Peyer's patch (tissue), 4 donors: ENCODE results near the gene MAP4K3. TPM values are rescaled to one million over a fixed set of nuclear protein-coding genes. Genes with fewer than 3 reads are reported as not detected.

Source experiments
- DNase-seq, 3 donors: peaks; one replicate each; pipeline ENCODE4 v3.0.0-alpha.2; 2017 to 2019
- H3K27ac ChIP-seq, 4 donors: fragments of 200-600 bp; sonication (generic); one replicate each; pipeline ENCODE4 v1.5.1; 2016 to 2019
- H3K27me3 ChIP-seq, 2 donors: fragments of 200-600 bp; sonication (generic); one replicate each; pipeline ENCODE4 v1.5.1; 2019
- H3K36me3 ChIP-seq, 3 donors: fragments of 200-600 bp; sonication (generic); one replicate each; pipeline ENCODE4 v1.5.1; 2016 to 2019
- H3K4me1 ChIP-seq, 4 donors: fragments of 200-600 bp; sonication (generic); one replicate each; pipeline ENCODE4 v1.5.1; 2016 to 2019
- H3K4me3 ChIP-seq, 4 donors: fragments of 200-600 bp; sonication (generic); 1 replicate in 3 of 4; 2 replicates in 1 of 4; pipeline ENCODE4 v1.5.1; 2016 to 2019; ENCODE audit warnings: mild to moderate bottlenecking in 1 of 4
- H3K9me3 ChIP-seq, 4 donors: fragments of 200-600 bp; sonication (generic); one replicate each; pipeline ENCODE4 v1.5.1; 2016 to 2019; ENCODE audit warnings: mild to moderate bottlenecking in 1 of 4
- POLR2A ChIP-seq, 2 donors: fragments of 450-650 bp; IDR thresholded peaks; one replicate each; pipeline ENCODE4 v1.5.1; 2017; ENCODE audit warnings: antibody characterized with exemption in 2 of 2, mild to moderate bottlenecking in 2 of 2, moderate library complexity in 2 of 2
- total RNA-seq, 4 donors: library from RNA; depleted of rRNA; stranded (reverse); fragments of >200 nt; gene quantifications; one replicate each; pipeline ENCODE4 v1.1.0, GENCODE V29; 2016
- TF ChIP-seq, protein P1 (sequence below), 6 experiments: fragments of 450-650 bp in 4 of 6; fragments of 200-600 bp in 2 of 6; sonication (generic) in 1 of 6; IDR thresholded peaks; one replicate each; pipeline ENCODE4 v1.5.1; 2017 to 2019; ENCODE audit warnings: antibody characterized with exemption in 6 of 6, mild to moderate bottlenecking in 3 of 6, moderate library complexity in 1 of 6

Gene MAP4K3
- total RNA-seq, 4 donors from 2014 or later = 41.3 to 80.9 (median 43.9) TPM

DNA sequence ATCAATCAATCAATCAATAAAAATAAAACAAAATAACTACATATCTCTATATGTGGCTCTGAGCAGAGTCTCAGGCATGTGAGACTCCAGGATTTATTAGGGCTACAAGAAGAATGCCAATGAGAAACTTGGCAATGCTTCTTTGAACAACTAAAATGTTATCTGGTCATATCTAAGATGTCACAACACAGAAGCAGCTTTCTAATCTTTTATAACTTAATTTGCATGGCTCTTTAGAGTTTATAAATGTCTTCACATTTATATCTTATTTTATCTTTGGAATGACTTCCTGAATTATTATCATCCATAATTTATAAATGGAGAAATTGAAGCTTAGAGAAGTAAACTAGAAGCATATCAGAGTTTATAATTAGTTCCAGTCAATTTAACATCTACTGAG is 14.9 kb upstream of the MAP4K3 start:
- peaks cover 0 to 6% (median 0%) of the 10 kb centered on the region in 3 donors for H3K36me3 ChIP-seq
- no peak for TF ChIP-seq POLR2A (IDR thresholded peaks at IDR 0.05)
- TF ChIP-seq, protein P1, sequence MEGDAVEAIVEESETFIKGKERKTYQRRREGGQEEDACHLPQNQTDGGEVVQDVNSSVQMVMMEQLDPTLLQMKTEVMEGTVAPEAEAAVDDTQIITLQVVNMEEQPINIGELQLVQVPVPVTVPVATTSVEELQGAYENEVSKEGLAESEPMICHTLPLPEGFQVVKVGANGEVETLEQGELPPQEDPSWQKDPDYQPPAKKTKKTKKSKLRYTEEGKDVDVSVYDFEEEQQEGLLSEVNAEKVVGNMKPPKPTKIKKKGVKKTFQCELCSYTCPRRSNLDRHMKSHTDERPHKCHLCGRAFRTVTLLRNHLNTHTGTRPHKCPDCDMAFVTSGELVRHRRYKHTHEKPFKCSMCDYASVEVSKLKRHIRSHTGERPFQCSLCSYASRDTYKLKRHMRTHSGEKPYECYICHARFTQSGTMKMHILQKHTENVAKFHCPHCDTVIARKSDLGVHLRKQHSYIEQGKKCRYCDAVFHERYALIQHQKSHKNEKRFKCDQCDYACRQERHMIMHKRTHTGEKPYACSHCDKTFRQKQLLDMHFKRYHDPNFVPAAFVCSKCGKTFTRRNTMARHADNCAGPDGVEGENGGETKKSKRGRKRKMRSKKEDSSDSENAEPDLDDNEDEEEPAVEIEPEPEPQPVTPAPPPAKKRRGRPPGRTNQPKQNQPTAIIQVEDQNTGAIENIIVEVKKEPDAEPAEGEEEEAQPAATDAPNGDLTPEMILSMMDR (IDR thresholded peaks at IDR 0.05) = no peak
- H3K9me3 ChIP-seq = no peaks in the 10 kb centered on the region
- no peak for DNase-seq
- no peak overlapping the region for H3K4me3 ChIP-seq
- H3K27ac ChIP-seq = no peak overlapping the region
- H3K4me1 ChIP-seq = no peaks in the 10 kb centered on the region
- no peaks in the 10 kb centered on the region for H3K27me3 ChIP-seq

DNA sequence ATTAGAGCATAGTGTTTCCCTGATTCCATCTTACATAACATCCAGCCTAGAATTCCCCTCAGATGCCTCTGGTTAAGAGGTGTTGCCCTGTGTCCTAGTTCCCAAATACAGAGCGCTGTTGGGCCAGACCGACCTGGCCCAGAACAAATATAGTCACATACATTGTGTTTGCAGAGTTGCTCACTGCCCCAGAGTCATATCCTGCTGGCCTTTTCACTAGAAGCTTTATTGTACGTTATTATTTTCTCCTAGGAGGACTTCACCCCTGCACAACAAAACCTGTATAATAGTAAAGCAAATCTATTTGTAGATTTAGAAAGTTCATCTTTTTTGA is 11.1 kb upstream of the MAP4K3 start:
- no peaks in the 10 kb centered on the region for H3K27me3 ChIP-seq
- H3K4me3 ChIP-seq = no peak overlapping the region
- no peaks in the 10 kb centered on the region for H3K4me1 ChIP-seq
- H3K36me3 ChIP-seq = no peaks in the 10 kb centered on the region
- TF ChIP-seq POLR2A (IDR thresholded peaks at IDR 0.05) = no peak
- TF ChIP-seq, protein P1 (IDR thresholded peaks at IDR 0.05) = no peak
- no peaks in the 10 kb centered on the region for H3K9me3 ChIP-seq
- H3K27ac ChIP-seq = no peak overlapping the region
- no peak for DNase-seq

DNA sequence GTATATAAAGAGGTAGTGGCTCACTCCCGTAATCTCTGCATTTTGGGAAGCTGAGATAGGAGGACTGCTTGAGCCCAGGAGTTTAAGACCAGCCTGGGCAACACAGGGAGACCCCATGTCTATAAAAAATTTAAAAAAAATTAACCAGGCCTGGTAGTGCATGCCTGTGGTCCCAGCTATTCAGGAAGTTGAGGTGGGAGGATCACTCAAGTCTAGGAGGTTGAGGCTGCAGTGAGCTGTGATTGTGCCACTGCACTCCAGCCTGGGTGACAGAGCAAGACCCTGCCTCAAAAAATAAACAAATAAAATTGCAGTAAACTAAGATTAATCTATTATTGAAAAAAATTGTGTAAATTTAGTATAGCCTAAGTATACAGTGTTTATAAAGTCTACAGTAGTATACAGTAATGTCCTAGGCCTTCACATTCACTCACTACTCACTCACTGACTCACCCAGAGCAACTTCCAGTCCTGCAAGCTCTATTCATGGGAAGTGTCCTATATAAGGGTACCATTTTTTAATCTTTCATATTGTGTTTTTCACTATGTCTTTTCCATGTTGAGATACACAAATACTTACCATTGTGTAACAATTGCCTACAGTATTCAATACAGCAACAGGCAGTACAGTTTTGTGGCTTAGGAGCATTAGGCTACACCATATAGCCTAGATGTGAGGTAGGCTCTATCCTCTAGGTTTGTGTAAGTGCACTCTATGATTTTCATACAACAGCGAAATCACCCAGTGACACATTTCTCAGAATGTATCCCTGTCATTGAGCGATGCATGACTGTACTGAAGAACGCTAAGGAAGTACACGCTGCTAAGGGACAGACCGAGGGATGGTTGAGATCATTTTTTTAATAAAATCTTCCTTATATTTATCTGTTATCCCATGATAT is 10.4 kb upstream of the MAP4K3 start:
- Histone ChIP-seq H3K36me3 (no peaks in the 10 kb centered on the region), H3K27me3 (no peaks in the 10 kb centered on the region), H3K9me3 (no peaks in the 10 kb centered on the region), H3K27ac (no peak overlapping the region), H3K4me3 (no peak overlapping the region), H3K4me1 (no peaks in the 10 kb centered on the region)
- TF ChIP-seq, protein P1 (IDR thresholded peaks at IDR 0.05) = no peak
- no peak for TF ChIP-seq POLR2A (IDR thresholded peaks at IDR 0.05)
- DNase-seq = no peak

DNA sequence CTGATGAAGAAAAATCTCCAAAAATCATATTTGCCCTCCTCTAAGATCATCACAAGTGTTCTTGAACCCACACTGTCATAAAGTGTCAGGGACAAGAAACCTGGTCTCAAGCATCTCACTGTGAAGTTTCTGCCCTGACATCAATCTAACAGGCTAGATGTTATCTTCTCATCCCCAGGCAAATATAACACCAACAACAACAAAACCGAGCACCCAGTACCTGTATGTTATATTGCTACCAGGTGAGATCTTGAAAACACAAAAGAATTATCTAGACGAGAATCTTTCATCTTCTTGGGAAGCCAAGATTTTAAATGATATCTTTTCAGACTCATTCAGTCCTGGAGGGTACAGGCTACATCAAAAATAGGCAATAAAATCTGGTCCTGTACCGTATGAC is 8.8 kb upstream of the MAP4K3 start:
- H3K4me1 ChIP-seq = no peaks in the 10 kb centered on the region
- no peak overlapping the region for H3K4me3 ChIP-seq
- H3K36me3 ChIP-seq = no peaks in the 10 kb centered on the region
- no peaks in the 10 kb centered on the region for H3K9me3 ChIP-seq
- TF ChIP-seq, protein P1 (IDR thresholded peaks at IDR 0.05) = no peak
- TF ChIP-seq POLR2A (IDR thresholded peaks at IDR 0.05) = no peak
- H3K27ac ChIP-seq = no peak overlapping the region
- no peak for DNase-seq
- H3K27me3 ChIP-seq = no peaks in the 10 kb centered on the region

DNA sequence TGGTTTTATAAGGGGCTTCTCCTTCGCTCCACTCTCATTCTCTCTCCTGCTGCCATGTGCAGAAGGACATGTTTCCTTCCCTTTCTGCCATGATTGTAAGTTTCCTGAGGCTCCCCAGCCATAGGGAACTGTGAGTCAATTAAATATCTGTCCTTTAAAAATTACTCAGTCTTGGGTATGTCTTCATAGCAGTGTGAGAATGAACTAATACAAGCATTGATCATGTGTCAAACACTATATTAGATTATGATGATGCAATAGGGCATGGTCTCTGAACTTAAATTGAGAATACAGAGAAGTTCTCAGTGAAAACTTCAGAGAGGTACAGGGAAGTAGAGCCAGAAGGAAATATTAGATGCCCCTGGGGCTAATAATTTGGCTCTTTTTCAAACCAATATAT is 5.9 kb upstream of the MAP4K3 start:
- no peak for TF ChIP-seq POLR2A (IDR thresholded peaks at IDR 0.05)
- TF ChIP-seq, protein P1 (IDR thresholded peaks at IDR 0.05) = no peak
- Histone ChIP-seq H3K27me3 (no peaks in the 10 kb centered on the region), H3K27ac (no peak overlapping the region), H3K9me3 (no peaks in the 10 kb centered on the region), H3K4me3 (no peak overlapping the region), H3K4me1 (peaks cover 0 to 8% (median 0%) of the 10 kb centered on the region in 4 donors), H3K36me3 (no peaks in the 10 kb centered on the region)
- no peak for DNase-seq
